Ovary (tissue), 9 donors: ENCODE data around the gene THRB. TPM values are rescaled to one million over a fixed set of nuclear protein-coding genes. Genes with fewer than 3 reads are reported as not detected.

Experiments used
- DNase-seq, 5 donors: peaks; one replicate each; pipeline ENCODE4 v3.0.0-alpha.2; 2019 to 2020
- H3K27ac ChIP-seq, 2 donors: fragments of 200-600 bp; one replicate each; pipeline versions ENCODE4 v1.5.1 to v1.8.0; 2019 to 2022
- H3K27me3 ChIP-seq: fragments of 200-600 bp; one replicate; pipeline ENCODE4 v1.8.0; 2022
- H3K36me3 ChIP-seq: fragments of 200-600 bp; sonication (generic); one replicate; pipeline ENCODE4 v1.5.1; 2019
- H3K4me1 ChIP-seq: one replicate; pipeline ENCODE4 v1.8.1; 2013; ENCODE audit warnings: mild to moderate bottlenecking, moderate library complexity; ENCODE audit not compliant: insufficient read depth
- H3K4me3 ChIP-seq: fragments of 200-600 bp; sonication (generic); one replicate; pipeline ENCODE4 v1.5.1; 2017
- H3K9me3 ChIP-seq, 2 donors: fragments of 200-600 bp in 1 of 2; sonication (generic) in 1 of 2; one replicate each; pipeline versions ENCODE4 v1.5.1 to v1.8.1; 2013 to 2019; ENCODE audit warnings: mild to moderate bottlenecking in 1 of 2, moderate library complexity in 1 of 2
- EP300 ChIP-seq: sonication (generic); formaldehyde crosslinking; IDR thresholded peaks from one replicate; pipeline ENCODE4 v1.6.1; 2017; ENCODE audit warnings: antibody characterized with exemption
- POLR2A ChIP-seq: fragments of 450-650 bp; IDR thresholded peaks from one replicate; pipeline ENCODE4 v1.6.1; 2017; ENCODE audit warnings: antibody characterized with exemption, mild to moderate bottlenecking, moderate library complexity
- WGBS, 3 donors: extraction: QIAGEN DNeasy Blood & Tissue Kit in 1 of 3; methylation state at CpG; one replicate each; pipeline versions ENCODE4 v1.1.5 to v1.1.7; 2013 to 2017; 5-methylcytosine and 5-hydroxymethylcytosine counted together
- intact Hi-C, 4 donors: fragments of 100-400 bp; cut with DNase I; formaldehyde crosslinking; loops; one replicate each; pipeline versions ENCODE4 v1.11.0 to v1.15.1; 2022 to 2023
- polyA plus RNA-seq, 2 donors: library from polyadenylated mRNA; stranded (reverse); fragments of 200-250 nt in 1 of 2; fragments of 350-450 nt in 1 of 2; fragmentation: Illumina TruSeq in 1 of 2; extraction: RNeasy Lipid Tissue Mini Kit (QIAGEN cat#74804) in 1 of 2; gene quantifications; one replicate each; pipeline ENCODE4 v1.2.3, GENCODE V29; 2013 to 2014
- total RNA-seq, 7 donors: library from RNA; depleted of rRNA in 2 of 7; stranded (reverse); fragments of >200 nt in 2 of 7; fragmentation: NEBNext Ultra II Directional in 3 of 7; extraction: Animal tissue kit (Norgen Biotek cat#: 25700) in 3 of 7; gene quantifications; one replicate each; pipeline versions ENCODE4 v1.1.0 to v1.2.4, GENCODE V29; 2016 to 2023
- TF ChIP-seq, protein P1 (sequence below), 3 donors: fragments of 450-650 bp in 2 of 3; fragments of 200-600 bp in 1 of 3; IDR thresholded peaks; one replicate each; pipeline versions ENCODE4 v1.5.1 to v1.8.0; 2016 to 2022; ENCODE audit warnings: antibody characterized with exemption in 3 of 3, mild to moderate bottlenecking in 1 of 3
- donor health status: DM: no; HTN: no; CAD: no; lungs with moderate emphysema.
- donor health status: DM: no; HTN: no; CAD: no.
- donor health status: Bipolar disorder and iron deficiency.
- donor health status: DM: yes; HTN: yes; CAD: no.
- donor health status: DM: no; HTN: no; CAD: no.
- donor health status: DM: yes; HTN: yes; CAD: no.

Gene THRB
- total and polyA plus RNA-seq, 9 donors = 0.91 to 6.5 (median 3.2) TPM

DNA sequence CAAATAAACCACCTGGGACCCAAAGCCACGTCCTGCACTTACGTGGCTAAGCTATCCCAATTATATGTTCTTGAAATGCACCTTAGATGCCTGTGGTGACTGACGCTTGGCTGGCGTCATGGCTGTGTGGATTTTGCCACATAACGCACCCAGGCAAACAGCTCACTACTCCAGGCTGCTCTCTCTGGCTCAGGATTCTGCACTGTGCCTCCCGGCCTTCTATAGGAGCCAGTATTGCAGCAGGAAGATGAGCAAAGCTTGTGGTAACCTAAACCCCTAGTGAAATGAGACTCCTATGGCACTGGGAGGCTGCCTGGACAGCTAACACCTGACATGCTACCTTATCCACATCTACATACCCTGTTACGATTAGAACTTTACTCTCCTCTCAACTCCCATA, 179.3 kb downstream of the THRB start:
- WGBS, 3 donors = 92 to 94% (median 93%) methylated on average over 7 of the region's 7 CpGs
- H3K27ac ChIP-seq = no peak overlapping the region
- no peaks in the 10 kb centered on the region for H3K36me3 ChIP-seq
- no peaks in the 10 kb centered on the region for H3K9me3 ChIP-seq
- H3K4me1 ChIP-seq = no peaks in the 10 kb centered on the region
- no peaks in the 10 kb centered on the region for H3K27me3 ChIP-seq
- intact Hi-C loops = no loop called here
- no peak for DNase-seq
- TF ChIP-seq EP300 (no peak), POLR2A (no peak)
- TF ChIP-seq, protein P1, sequence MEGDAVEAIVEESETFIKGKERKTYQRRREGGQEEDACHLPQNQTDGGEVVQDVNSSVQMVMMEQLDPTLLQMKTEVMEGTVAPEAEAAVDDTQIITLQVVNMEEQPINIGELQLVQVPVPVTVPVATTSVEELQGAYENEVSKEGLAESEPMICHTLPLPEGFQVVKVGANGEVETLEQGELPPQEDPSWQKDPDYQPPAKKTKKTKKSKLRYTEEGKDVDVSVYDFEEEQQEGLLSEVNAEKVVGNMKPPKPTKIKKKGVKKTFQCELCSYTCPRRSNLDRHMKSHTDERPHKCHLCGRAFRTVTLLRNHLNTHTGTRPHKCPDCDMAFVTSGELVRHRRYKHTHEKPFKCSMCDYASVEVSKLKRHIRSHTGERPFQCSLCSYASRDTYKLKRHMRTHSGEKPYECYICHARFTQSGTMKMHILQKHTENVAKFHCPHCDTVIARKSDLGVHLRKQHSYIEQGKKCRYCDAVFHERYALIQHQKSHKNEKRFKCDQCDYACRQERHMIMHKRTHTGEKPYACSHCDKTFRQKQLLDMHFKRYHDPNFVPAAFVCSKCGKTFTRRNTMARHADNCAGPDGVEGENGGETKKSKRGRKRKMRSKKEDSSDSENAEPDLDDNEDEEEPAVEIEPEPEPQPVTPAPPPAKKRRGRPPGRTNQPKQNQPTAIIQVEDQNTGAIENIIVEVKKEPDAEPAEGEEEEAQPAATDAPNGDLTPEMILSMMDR (IDR thresholded peaks at IDR 0.05) = no peak
- H3K4me3 ChIP-seq = no peak overlapping the region

DNA sequence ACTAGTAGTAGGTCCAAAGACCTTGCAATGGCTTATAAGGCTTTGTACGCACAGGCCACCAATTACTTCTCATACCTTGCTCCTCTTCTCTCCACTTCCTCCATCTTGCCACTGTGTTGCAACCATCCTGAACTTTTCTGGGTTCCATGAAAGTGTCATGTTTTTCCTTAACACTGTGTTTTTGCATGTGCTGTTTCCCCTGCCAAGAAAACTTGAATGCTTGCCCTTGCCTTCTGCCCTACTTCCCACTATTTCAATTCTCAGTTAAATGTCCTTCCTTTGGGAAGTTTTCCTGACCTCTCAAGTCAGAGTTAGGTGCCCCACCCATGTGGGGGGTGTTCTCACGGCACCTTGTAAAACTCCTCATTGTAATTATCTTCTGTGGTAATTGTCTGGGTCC, 182.8 kb downstream of the THRB start:
- DNase-seq = peak in 1 of 5 donors; percentile 24
- TF ChIP-seq, protein P1 (IDR thresholded peaks at IDR 0.05) = no peak
- TF ChIP-seq EP300 (no peak), POLR2A (no peak)

DNA sequence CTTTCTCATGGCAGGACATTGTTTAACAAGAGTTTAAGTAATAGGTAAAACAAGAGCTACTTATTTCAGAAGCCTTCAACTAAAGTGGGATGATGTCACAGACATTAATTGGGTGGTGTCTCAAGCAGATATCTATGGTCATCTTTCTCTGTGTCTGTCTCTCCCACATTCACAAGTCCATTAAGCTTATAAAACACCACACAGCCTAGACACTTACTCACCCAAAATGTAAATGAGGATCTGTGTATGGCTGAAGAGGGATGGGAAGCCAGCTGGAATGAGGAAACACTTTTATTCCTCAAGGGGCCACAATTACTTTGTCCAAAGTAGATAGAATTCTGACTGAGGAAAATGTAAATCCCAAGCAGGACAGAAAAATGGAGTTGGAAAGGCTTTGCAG, 183.8 kb downstream of the THRB start:
- TF ChIP-seq, protein P1 (IDR thresholded peaks at IDR 0.05) = no peak
- no peak for TF ChIP-seq POLR2A
- TF ChIP-seq EP300 = no peak
- Histone ChIP-seq H3K4me1 (no peaks in the 10 kb centered on the region), H3K36me3 (no peaks in the 10 kb centered on the region), H3K9me3 (no peaks in the 10 kb centered on the region), H3K27ac (no peak overlapping the region), H3K27me3 (no peaks in the 10 kb centered on the region), H3K4me3 (no peak overlapping the region)
- intact Hi-C loops = no loop called here
- DNase-seq = no peak

More for the DNA sequence above, 182.8 kb downstream of the THRB start:
- no peak overlapping the region for H3K4me3 ChIP-seq
- no peak overlapping the region for H3K27ac ChIP-seq
- intact Hi-C loops = no loop called here
- no peaks in the 10 kb centered on the region for H3K4me1 ChIP-seq
- H3K27me3 ChIP-seq = no peaks in the 10 kb centered on the region
- no peaks in the 10 kb centered on the region for H3K36me3 ChIP-seq
- 53 to 60% (median 56%) methylated on average over 2 of the region's 2 CpGs for WGBS, 3 donors
- H3K9me3 ChIP-seq = no peaks in the 10 kb centered on the region

DNA sequence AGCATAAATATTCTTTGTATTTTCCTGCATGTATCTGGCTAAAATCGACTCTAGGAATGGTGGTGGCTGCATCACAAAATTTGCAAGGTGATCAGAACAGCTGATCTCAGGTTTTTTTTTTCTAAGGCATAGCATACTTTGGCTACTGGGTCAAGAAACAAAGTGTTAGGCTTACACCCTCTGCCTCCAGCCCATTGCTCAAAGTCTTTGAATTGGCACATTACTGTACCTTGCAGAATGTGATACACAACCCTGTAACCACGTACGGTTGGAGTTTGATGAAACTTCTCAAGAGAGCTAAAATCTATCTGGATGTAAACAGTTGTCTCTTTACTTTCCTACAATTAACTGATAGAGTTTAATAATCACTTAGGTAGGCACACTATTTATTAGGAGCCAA, 188.1 kb downstream of the THRB start:
- no peaks in the 10 kb centered on the region for H3K27me3 ChIP-seq
- no peak overlapping the region for H3K4me3 ChIP-seq
- H3K9me3 ChIP-seq = no peaks in the 10 kb centered on the region
- H3K4me1 ChIP-seq = no peaks in the 10 kb centered on the region
- H3K36me3 ChIP-seq = no peaks in the 10 kb centered on the region
- TF ChIP-seq POLR2A (no peak), EP300 (no peak)
- TF ChIP-seq, protein P1 (IDR thresholded peaks at IDR 0.05) = no peak
- 53 to 67% (median 61%) methylated on average over 3 of the region's 3 CpGs for WGBS, 3 donors
- intact Hi-C loops = no loop called here
- no peak overlapping the region for H3K27ac ChIP-seq
- DNase-seq = no peak
